KMS-11 (cell line): ENCODE results near the gene CHMP6.

Experiments
- H2AFZ ChIP-seq: fragments of 200-600 bp; sonication (generic); 2 replicates; pipeline ENCODE4 v1.6.1; 2016; ENCODE audit warnings: antibody characterized with exemption, mixed run types, low read depth
- H3K27ac ChIP-seq: fragments of 200-600 bp; sonication (generic); 2 replicates; pipeline ENCODE4 v1.6.1; 2016; ENCODE audit warnings: mild to moderate bottlenecking, mixed run types
- H3K27me3 ChIP-seq: fragments of 200-600 bp; sonication (generic); 2 replicates; pipeline ENCODE4 v1.6.1; 2017; ENCODE audit warnings: mild to moderate bottlenecking, low read depth, mixed run types, moderate library complexity; ENCODE audit not compliant: insufficient read depth
- H3K36me3 ChIP-seq: fragments of 200-600 bp; sonication (generic); 2 replicates; pipeline ENCODE4 v1.6.1; 2017; ENCODE audit warnings: mild to moderate bottlenecking, mixed run types; ENCODE audit not compliant: insufficient read depth
- H3K4me1 ChIP-seq: fragments of 200-600 bp; sonication (generic); 2 replicates; pipeline ENCODE4 v1.6.1; 2016; ENCODE audit warnings: mild to moderate bottlenecking, low read depth, mixed run types; ENCODE audit not compliant: poor library complexity, severe bottlenecking
- H3K4me2 ChIP-seq: fragments of 200-600 bp; sonication (generic); 2 replicates; pipeline ENCODE4 v1.7.0; 2016; ENCODE audit warnings: mild to moderate bottlenecking, mixed run types
- H3K4me3 ChIP-seq: fragments of 200-600 bp; sonication (generic); IDR thresholded peaks from 2 replicates; pipeline ENCODE4 v1.6.1; 2017; ENCODE audit warnings: low read depth, low read length, mixed read lengths; ENCODE audit not compliant: insufficient read depth
- H3K79me2 ChIP-seq: fragments of 200-600 bp; sonication (generic); 2 replicates; pipeline ENCODE4 v1.6.1; 2016; ENCODE audit warnings: low read depth, mixed run types; ENCODE audit not compliant: insufficient read depth
- H3K9ac ChIP-seq: fragments of 200-600 bp; sonication (generic); 2 replicates; pipeline ENCODE4 v1.6.1; 2016; ENCODE audit warnings: mild to moderate bottlenecking, mixed run types
- H4K20me1 ChIP-seq: fragments of 200-600 bp; sonication (generic); 2 replicates; pipeline ENCODE4 v1.6.1; 2016; ENCODE audit warnings: mild to moderate bottlenecking, mixed run types; ENCODE audit not compliant: insufficient read depth
- TF ChIP-seq, protein P1 (sequence below): fragments of 200-600 bp; sonication (generic); conservative IDR thresholded peaks from 2 replicates; pipeline ENCODE4 v1.6.1; 2017; ENCODE audit warnings: low read depth, mild to moderate bottlenecking, antibody characterized with exemption, low read length, moderate library complexity, mixed read lengths

The CHMP6 gene

DNA sequence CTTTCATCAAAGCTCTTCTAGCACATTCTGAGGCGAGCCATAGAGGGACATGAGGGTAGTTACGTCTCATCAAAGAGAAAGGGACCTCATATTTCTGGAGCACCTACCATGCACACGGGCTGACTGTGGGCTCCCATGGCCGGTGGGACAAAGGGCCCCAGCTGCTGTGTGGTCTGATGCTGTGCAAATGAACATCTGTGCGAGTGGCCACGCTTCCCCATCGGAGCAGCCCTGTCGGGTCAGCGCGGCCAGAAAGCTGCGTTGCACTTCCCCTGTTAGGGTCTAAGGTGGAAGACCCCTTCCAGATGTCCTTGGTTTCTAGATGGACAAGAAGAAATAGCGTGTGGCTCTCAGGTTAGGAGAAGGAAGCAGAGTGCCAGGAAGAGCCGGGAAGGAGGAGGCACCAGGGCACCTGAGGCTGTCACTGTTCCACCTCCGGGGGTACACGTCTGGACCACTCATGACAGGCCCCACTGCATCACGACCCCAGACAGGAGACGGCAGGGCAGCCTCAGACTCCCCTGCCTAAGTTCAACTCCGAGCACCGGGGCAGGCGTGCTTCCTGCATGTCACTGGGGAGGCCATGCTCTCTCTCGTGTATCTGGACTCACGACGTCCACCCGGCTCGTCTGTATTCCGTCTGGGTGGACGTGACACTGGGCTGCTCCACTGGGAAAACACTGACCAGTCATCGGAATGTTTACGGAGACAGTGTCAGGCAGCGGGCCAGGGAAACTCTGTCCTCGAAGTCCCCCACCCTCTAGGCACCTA is 34.8 kb downstream of the CHMP6 start:
- Histone ChIP-seq H3K9ac (no peak overlapping the region), H2AFZ (no peak overlapping the region), H3K79me2 (no peaks in the 10 kb centered on the region), H3K27me3 (peaks cover 89% of the 10 kb centered on the region), H4K20me1 (no peaks in the 10 kb centered on the region), H3K4me3 (no peak overlapping the region), H3K36me3 (no peaks in the 10 kb centered on the region), H3K27ac (no peak overlapping the region), H3K4me2 (no peak overlapping the region), H3K4me1 (no peaks in the 10 kb centered on the region)
- TF ChIP-seq, protein P1, sequence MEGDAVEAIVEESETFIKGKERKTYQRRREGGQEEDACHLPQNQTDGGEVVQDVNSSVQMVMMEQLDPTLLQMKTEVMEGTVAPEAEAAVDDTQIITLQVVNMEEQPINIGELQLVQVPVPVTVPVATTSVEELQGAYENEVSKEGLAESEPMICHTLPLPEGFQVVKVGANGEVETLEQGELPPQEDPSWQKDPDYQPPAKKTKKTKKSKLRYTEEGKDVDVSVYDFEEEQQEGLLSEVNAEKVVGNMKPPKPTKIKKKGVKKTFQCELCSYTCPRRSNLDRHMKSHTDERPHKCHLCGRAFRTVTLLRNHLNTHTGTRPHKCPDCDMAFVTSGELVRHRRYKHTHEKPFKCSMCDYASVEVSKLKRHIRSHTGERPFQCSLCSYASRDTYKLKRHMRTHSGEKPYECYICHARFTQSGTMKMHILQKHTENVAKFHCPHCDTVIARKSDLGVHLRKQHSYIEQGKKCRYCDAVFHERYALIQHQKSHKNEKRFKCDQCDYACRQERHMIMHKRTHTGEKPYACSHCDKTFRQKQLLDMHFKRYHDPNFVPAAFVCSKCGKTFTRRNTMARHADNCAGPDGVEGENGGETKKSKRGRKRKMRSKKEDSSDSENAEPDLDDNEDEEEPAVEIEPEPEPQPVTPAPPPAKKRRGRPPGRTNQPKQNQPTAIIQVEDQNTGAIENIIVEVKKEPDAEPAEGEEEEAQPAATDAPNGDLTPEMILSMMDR = no peak

DNA sequence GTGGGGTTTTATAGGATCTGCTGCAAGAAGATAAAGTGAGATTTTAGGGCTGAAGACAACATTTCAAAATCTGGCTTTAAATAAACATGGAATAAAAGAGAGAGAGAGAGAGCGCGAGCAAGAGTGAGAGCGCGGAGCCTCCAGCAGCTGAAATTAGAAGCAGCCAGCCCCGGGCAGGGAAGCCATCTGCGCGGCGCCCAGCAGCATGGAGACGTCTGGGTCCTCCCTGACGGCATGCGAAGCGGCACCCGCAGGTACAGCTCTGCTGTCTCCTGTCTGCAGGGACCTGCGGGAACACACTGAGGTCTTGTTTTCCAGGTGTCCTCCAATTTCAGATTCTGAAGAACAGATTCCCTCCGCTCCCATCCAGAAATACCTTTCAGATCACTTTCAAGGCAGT is 35.4 kb downstream of the CHMP6 start:
- H3K4me2 ChIP-seq = no peak overlapping the region
- H3K4me1 ChIP-seq = no peaks in the 10 kb centered on the region
- H2AFZ ChIP-seq = no peak overlapping the region
- H3K9ac ChIP-seq = no peak overlapping the region
- no peaks in the 10 kb centered on the region for H3K79me2 ChIP-seq
- no peaks in the 10 kb centered on the region for H3K36me3 ChIP-seq
- no peaks in the 10 kb centered on the region for H4K20me1 ChIP-seq
- H3K27me3 ChIP-seq = peaks cover 90% of the 10 kb centered on the region
- H3K4me3 ChIP-seq = no peak overlapping the region
- no peak overlapping the region for H3K27ac ChIP-seq
- TF ChIP-seq, protein P1 = no peak

DNA sequence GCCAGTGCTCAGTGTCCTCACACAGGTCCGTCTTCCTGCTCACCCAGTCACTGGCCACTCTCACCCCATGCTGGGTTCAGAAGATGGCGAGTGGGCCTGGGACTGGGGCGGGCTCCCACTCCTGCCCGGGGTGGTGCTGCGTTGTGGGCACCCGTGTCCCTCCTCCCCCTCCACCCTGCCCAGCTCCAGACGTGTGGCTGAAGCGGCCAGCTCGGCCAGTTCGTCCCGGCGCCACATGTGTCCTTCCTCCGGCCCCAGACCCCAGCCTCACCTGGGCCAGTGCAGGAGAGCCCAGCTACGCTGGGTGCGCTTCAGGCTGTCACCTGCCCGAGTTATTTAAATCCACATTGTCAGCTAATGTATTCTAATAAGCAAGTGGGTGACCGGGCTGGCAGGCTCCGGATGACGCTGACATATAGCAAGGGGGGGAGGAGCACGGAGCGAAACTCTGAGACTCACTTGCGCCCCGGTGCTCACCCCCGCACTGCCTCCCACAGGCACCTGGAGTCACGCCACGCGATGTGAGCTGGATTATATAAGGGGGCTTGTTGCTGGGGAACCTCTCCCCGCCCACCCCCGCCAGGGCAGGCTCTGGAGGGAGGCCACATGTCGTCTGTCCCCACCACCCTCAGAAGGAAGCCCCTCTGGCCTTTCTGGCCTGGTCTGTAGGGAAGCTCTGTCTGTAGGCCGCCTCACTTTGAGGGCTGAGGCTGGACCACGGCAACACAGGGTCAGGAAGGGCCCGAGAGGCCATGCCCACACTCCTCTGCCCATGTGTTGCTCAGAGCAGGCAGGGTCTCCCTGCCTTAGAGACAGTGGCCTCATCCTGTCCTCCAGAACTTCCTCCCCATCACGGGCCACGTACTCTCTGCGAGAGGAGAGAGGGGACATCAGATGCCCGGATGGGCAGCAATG is 36.2 kb downstream of the CHMP6 start:
- no peak overlapping the region for H3K9ac ChIP-seq
- no peaks in the 10 kb centered on the region for H3K36me3 ChIP-seq
- no peaks in the 10 kb centered on the region for H3K79me2 ChIP-seq
- H3K4me3 ChIP-seq = no peak overlapping the region
- peaks cover 95% of the 10 kb centered on the region for H3K27me3 ChIP-seq
- TF ChIP-seq, protein P1 = no peak
- H3K27ac ChIP-seq = no peak overlapping the region
- no peak overlapping the region for H2AFZ ChIP-seq
- H4K20me1 ChIP-seq = no peaks in the 10 kb centered on the region
- no peaks in the 10 kb centered on the region for H3K4me1 ChIP-seq
- H3K4me2 ChIP-seq = no peak overlapping the region

DNA sequence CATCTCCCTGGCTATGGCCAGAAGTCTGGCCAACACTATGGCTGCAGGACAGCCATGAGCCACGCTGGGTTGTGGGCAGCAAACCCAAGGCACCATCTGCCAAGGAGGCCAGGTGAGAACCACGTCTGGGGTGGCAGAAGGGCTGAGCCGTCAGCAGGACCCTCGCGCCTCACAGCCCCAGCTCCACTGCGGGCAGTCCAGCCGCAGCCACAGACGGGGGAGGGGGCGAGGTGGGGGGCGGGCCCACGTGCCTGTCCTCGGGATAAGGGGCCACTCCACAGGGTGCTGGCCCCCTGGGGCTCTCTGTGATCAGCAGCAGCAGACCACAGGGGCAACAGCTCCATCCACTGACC is 36.8 kb downstream of the CHMP6 start:
- H4K20me1 ChIP-seq = no peaks in the 10 kb centered on the region
- H3K36me3 ChIP-seq = no peaks in the 10 kb centered on the region
- no peaks in the 10 kb centered on the region for H3K4me1 ChIP-seq
- no peak overlapping the region for H3K27ac ChIP-seq
- TF ChIP-seq, protein P1 = no peak
- H3K9ac ChIP-seq = no peak overlapping the region
- H3K4me2 ChIP-seq = no peak overlapping the region
- H3K4me3 ChIP-seq = no peak overlapping the region
- H3K79me2 ChIP-seq = no peaks in the 10 kb centered on the region
- H3K27me3 ChIP-seq = peaks cover 100% of the 10 kb centered on the region
- no peak overlapping the region for H2AFZ ChIP-seq
